Tibial nerve (tissue), 4 donors: ENCODE results near the gene USP37.

ENCODE experiments used
- CTCF ChIP-seq, 5 experiments: fragments of 200-600 bp in 3 of 5; fragments of 450-650 bp in 2 of 5; sonication (generic) in 3 of 5; IDR thresholded peaks; one replicate each; pipeline ENCODE4 v1.5.1; 2016 to 2019; ENCODE audit warnings: antibody characterized with exemption in 5 of 5, mild to moderate bottlenecking in 3 of 5, moderate library complexity in 2 of 5
- EP300 ChIP-seq, 2 donors: sonication (generic); formaldehyde crosslinking; IDR thresholded peaks; one replicate each; pipeline ENCODE4 v1.6.1; 2017; ENCODE audit warnings: antibody characterized with exemption in 2 of 2, mild to moderate bottlenecking in 1 of 2
- POLR2A ChIP-seq, 2 donors: fragments of 450-650 bp; IDR thresholded peaks; one replicate each; pipeline ENCODE4 v1.6.1; 2017; ENCODE audit warnings: antibody characterized with exemption in 2 of 2, mild to moderate bottlenecking in 2 of 2, moderate library complexity in 2 of 2

GRCh38 chr2:218577482-218578220 lies 9.5 kb upstream of the USP37 start:
- TF ChIP-seq POLR2A (IDR thresholded peaks at IDR 0.05) (no peak), CTCF (IDR thresholded peaks at IDR 0.05) (no peak), EP300 (IDR thresholded peaks at IDR 0.05) (no peak)
